A549 (cell line): Measurements from ENCODE around the gene ASXL2.

ENCODE experiments used
- ATOH8 ChIP-seq: fragments of 250-450 bp; sonication (Bioruptor Pico); IDR thresholded peaks from 2 replicates; pipeline ENCODE4 v1.5.0; 2020; ENCODE audit warnings: low read depth, mild to moderate bottlenecking, moderate library complexity
- CBX8 ChIP-seq: fragments of 200-600 bp; sonication (generic); IDR thresholded peaks from 2 replicates; pipeline ENCODE4 v1.6.1; 2016
- CHD2 ChIP-seq: fragments of 150-350 bp; IDR thresholded peaks from 2 replicates; pipeline ENCODE4 v1.6.1; 2014; ENCODE audit warnings: low read length; ENCODE audit not compliant: partially characterized antibody
- EP300 ChIP-seq, 2 experiments: fragments of >200 bp; sonication (Bioruptor Twin); formaldehyde crosslinking; IDR thresholded peaks; 2 replicates in 1 of 2; 3 replicates in 1 of 2; pipeline ENCODE4 v1.6.1; 2016 to 2017
- FOSL2 ChIP-seq, 2 experiments: fragments of 450-650 bp in 1 of 2; fragments of >200 bp in 1 of 2; sonication (Bioruptor Twin) in 1 of 2; formaldehyde crosslinking; IDR thresholded peaks; 2 replicates each; pipeline versions ENCODE4 v1.5.0 to v1.6.1; 2016 to 2020; ENCODE audit warnings: mild to moderate bottlenecking in 1 of 2, moderate library complexity in 1 of 2
- HEYL ChIP-seq: fragments of 250-450 bp; sonication (Bioruptor Pico); IDR thresholded peaks from 2 replicates; pipeline ENCODE4 v1.8.0; 2021; ENCODE audit warnings: mild to moderate bottlenecking, moderate library complexity
- JUNB ChIP-seq: fragments of >200 bp; sonication (Bioruptor Twin); formaldehyde crosslinking; IDR thresholded peaks from 2 replicates; pipeline ENCODE4 v1.6.1; 2016
- MAZ ChIP-seq: fragments of 150-350 bp; IDR thresholded peaks from 2 replicates; pipeline ENCODE4 v1.6.1; 2014; ENCODE audit warnings: antibody characterized with exemption, low read depth, low read length, borderline replicate concordance
- POLR2A ChIP-seq: IDR thresholded peaks from 2 replicates; pipeline ENCODE4 v1.6.1; 2012; ENCODE audit warnings: mild to moderate bottlenecking, low read length
- POLR2AphosphoS2 ChIP-seq: conservative IDR thresholded peaks from 2 replicates; pipeline ENCODE4 v1.6.1; 2012; ENCODE audit warnings: low read length, improper control_type of control experiment, inconsistent platforms
- TFCP2L1 ChIP-seq: fragments of 250-450 bp; sonication (Bioruptor Pico); IDR thresholded peaks from 2 replicates; pipeline ENCODE4 v1.5.0; 2021; ENCODE audit warnings: mild to moderate bottlenecking
- ZC3H11A ChIP-seq: fragments of 450-650 bp; IDR thresholded peaks from 2 replicates; pipeline ENCODE4 v1.6.1; 2014; ENCODE audit warnings: antibody characterized with exemption, mild to moderate bottlenecking
- TF ChIP-seq, protein P1 (sequence below): fragments of >200 bp; sonication (Bioruptor Twin); formaldehyde crosslinking; IDR thresholded peaks from 3 replicates; pipeline ENCODE4 v1.5.1; 2016

DNA sequence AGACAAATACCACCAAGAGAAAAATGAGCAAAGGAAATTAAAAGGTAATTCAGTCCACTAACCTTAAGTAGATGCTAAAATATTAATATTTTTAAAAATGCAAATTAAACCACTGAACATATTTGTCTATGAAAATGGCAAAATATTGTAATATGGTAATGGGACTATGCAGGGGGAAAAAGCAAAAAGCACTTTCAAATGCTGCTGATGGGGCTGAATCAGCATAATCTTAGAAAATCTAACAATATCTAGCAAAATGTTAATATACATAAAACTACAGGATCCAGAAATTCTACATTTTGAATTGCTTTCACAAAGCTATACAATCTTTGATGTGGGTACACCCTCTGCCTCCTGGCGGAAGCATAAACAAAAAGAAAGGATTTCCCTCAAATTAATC, 118.0 kb downstream of the ASXL2 start:
- no peak for TF ChIP-seq POLR2AphosphoS2
- no peak for TF ChIP-seq CHD2
- TF ChIP-seq, protein P1, sequence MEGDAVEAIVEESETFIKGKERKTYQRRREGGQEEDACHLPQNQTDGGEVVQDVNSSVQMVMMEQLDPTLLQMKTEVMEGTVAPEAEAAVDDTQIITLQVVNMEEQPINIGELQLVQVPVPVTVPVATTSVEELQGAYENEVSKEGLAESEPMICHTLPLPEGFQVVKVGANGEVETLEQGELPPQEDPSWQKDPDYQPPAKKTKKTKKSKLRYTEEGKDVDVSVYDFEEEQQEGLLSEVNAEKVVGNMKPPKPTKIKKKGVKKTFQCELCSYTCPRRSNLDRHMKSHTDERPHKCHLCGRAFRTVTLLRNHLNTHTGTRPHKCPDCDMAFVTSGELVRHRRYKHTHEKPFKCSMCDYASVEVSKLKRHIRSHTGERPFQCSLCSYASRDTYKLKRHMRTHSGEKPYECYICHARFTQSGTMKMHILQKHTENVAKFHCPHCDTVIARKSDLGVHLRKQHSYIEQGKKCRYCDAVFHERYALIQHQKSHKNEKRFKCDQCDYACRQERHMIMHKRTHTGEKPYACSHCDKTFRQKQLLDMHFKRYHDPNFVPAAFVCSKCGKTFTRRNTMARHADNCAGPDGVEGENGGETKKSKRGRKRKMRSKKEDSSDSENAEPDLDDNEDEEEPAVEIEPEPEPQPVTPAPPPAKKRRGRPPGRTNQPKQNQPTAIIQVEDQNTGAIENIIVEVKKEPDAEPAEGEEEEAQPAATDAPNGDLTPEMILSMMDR, result no peak
- no peak for TF ChIP-seq EP300 (IDR thresholded peaks at IDR 0.05)
- no peak for TF ChIP-seq POLR2A
- TF ChIP-seq CBX8, result no peak
- no peak for TF ChIP-seq MAZ
- TF ChIP-seq FOSL2 (IDR thresholded peaks at IDR 0.05), result no peak
- TF ChIP-seq FOSL2 (CRISPR knock-in tag; IDR thresholded peaks at IDR 0.05), result no peak
- TF ChIP-seq ZC3H11A, result no peak
- TF ChIP-seq HEYL (CRISPR knock-in tag), result no peak
- no peak for TF ChIP-seq TFCP2L1 (CRISPR knock-in tag)
- no peak for TF ChIP-seq ATOH8 (CRISPR knock-in tag)
- TF ChIP-seq JUNB, result no peak
